ENCODE measurements around the gene FERMT1. TPM values are rescaled to one million over a fixed set of nuclear protein-coding genes. Genes with fewer than 3 reads are reported as not detected.
"Not testable (repeated sequence)": the region's sequence is repeated elsewhere in the genome, so short reads cannot be mapped to it uniquely, and the experiment has no call there.

Gene FERMT1
- total RNA-seq, 1 donor from 2014 or later, result 60.6 TPM

- DNase-seq (ENCODE audit: low read depth) (no peak), FAIRE-seq (no peak)
- H3K4me3 ChIP-seq (ENCODE audit: low read depth, low read length), result no peak overlapping the region
- no peaks in the 10 kb centered on the region for H3K36me3 ChIP-seq (ENCODE audit: control insufficient read depth, insufficient read depth, low read length)
- TF ChIP-seq CTCF (IDR thresholded peaks at IDR 0.05; ENCODE audit: insufficient read depth, low read length, severe bottlenecking), result no peak
- no peaks in the 10 kb centered on the region for H3K27me3 ChIP-seq (ENCODE audit: control insufficient read depth, insufficient read depth, low read length)
Measured at GRCh38 chr20:6057139-6057538, 65.7 kb downstream of the FERMT1 start.

- FAIRE-seq (no peak), DNase-seq (ENCODE audit: low read depth) (no peak)
- H3K27me3 ChIP-seq (ENCODE audit: control insufficient read depth, insufficient read depth, low read length), result no peaks in the 10 kb centered on the region
- no peak overlapping the region for H3K4me3 ChIP-seq (ENCODE audit: low read depth, low read length)
- H3K36me3 ChIP-seq (ENCODE audit: control insufficient read depth, insufficient read depth, low read length), result no peaks in the 10 kb centered on the region
- no peak for TF ChIP-seq CTCF (IDR thresholded peaks at IDR 0.05; ENCODE audit: insufficient read depth, low read length, severe bottlenecking)
Measured at GRCh38 chr20:6055981-6056569, 66.8 kb downstream of the FERMT1 start.

- TF ChIP-seq CTCF (IDR thresholded peaks at IDR 0.05; ENCODE audit: insufficient read depth, low read length, severe bottlenecking), result no peak
- Histone ChIP-seq H3K36me3 (ENCODE audit: control insufficient read depth, insufficient read depth, low read length) (no peaks in the 10 kb centered on the region), H3K27me3 (ENCODE audit: control insufficient read depth, insufficient read depth, low read length) (no peaks in the 10 kb centered on the region), H3K4me3 (ENCODE audit: low read depth, low read length) (no peak overlapping the region)
- FAIRE-seq (no peak), DNase-seq (ENCODE audit: low read depth) (no peak)
Measured at GRCh38 chr20:6055161-6055783, 67.6 kb downstream of the FERMT1 start.

- not testable (repeated sequence) for DNase-seq (ENCODE audit: low read depth); H3K27me3 ChIP-seq (ENCODE audit: control insufficient read depth, insufficient read depth, low read length); FAIRE-seq; H3K36me3 ChIP-seq (ENCODE audit: control insufficient read depth, insufficient read depth, low read length); H3K4me3 ChIP-seq (ENCODE audit: low read depth, low read length)
Measured at GRCh38 chr20:6054689-6055051, 68.2 kb downstream of the FERMT1 start.

- DNase-seq (ENCODE audit: low read depth), result peak; percentile 89
- FAIRE-seq, result peak; percentile 81
- Histone ChIP-seq H3K36me3 (ENCODE audit: control insufficient read depth, insufficient read depth, low read length) (no peaks in the 10 kb centered on the region), H3K27me3 (ENCODE audit: control insufficient read depth, insufficient read depth, low read length) (no peaks in the 10 kb centered on the region), H3K4me3 (ENCODE audit: low read depth, low read length) (no peak within 1 kb of the TSS)
- TF ChIP-seq CTCF (IDR thresholded peaks at IDR 0.05; ENCODE audit: insufficient read depth, low read length, severe bottlenecking), result no peak
Measured at GRCh38 chr20:6053776-6054688, 68.8 kb downstream of the FERMT1 start, which contains the start of gene LRRN4. TSS of gene LRRN4 (minus strand) at chr20:6054060. CDS start at chr20:6052799, 1,261 bp downstream.
